PC-3 (cell line): Measurements from ENCODE around the gene PGC.

Source experiments
- CTCF ChIP-seq: fragments of 300-600 bp; sonication (generic); conservative IDR thresholded peaks from 2 replicates; pipeline ENCODE4 v1.5.1; 2017; ENCODE audit warnings: antibody characterized with exemption, low read depth, mild to moderate bottlenecking, low read length
- EZH2 ChIP-seq: fragments of 300-600 bp; sonication (generic); IDR thresholded peaks from one replicate; pipeline ENCODE4 v1.6.1; 2017; ENCODE audit warnings: antibody characterized with exemption, mild to moderate bottlenecking, low read length; ENCODE audit not compliant: unreplicated experiment
- EZH2phosphoT487 ChIP-seq: fragments of 300-600 bp; sonication (generic); IDR thresholded peaks from 2 replicates; pipeline ENCODE4 v1.6.1; 2018; ENCODE audit warnings: mild to moderate bottlenecking, antibody characterized with exemption, low read length, borderline replicate concordance

- TF ChIP-seq CTCF: no peak
- TF ChIP-seq EZH2: no peak
- TF ChIP-seq EZH2phosphoT487: no peak
Observed at GRCh38 chr6:41791984-41792383, 44.8 kb upstream of the PGC start.
